Glutamatergic neuron (in vitro differentiated cells): ENCODE measurements around the gene EIF4G2. TPM values are rescaled to one million over a fixed set of nuclear protein-coding genes. Genes with fewer than 3 reads are reported as not detected.

ENCODE experiments used
- DNase-seq: peaks from one replicate; pipeline ENCODE4 v3.0.0; 2022
- H3K27ac Mint-ChIP-seq: one replicate; pipeline ENCODE4 v1.8.0; 2020; ENCODE audit warnings: mild to moderate bottlenecking, mixed read lengths, inconsistent platforms; ENCODE audit not compliant: unreplicated experiment
- H3K27me3 Mint-ChIP-seq: one replicate; pipeline ENCODE4 v1.8.0; 2020; ENCODE audit warnings: mild to moderate bottlenecking, moderate library complexity, mixed read lengths, inconsistent platforms; ENCODE audit not compliant: unreplicated experiment
- H3K36me3 Mint-ChIP-seq: one replicate; pipeline ENCODE4 v1.8.0; 2020; ENCODE audit warnings: mild to moderate bottlenecking, mixed read lengths, inconsistent platforms; ENCODE audit not compliant: unreplicated experiment
- H3K4me1 Mint-ChIP-seq: one replicate; pipeline ENCODE4 v1.8.0; 2020; ENCODE audit warnings: mild to moderate bottlenecking, low read depth, mixed read lengths, inconsistent platforms; ENCODE audit not compliant: unreplicated experiment
- H3K4me3 Mint-ChIP-seq: one replicate; pipeline ENCODE4 v1.8.0; 2020; ENCODE audit warnings: mild to moderate bottlenecking, mixed read lengths, inconsistent platforms; ENCODE audit not compliant: unreplicated experiment
- H3K9me3 Mint-ChIP-seq: one replicate; pipeline ENCODE4 v1.8.0; 2020; ENCODE audit warnings: mild to moderate bottlenecking, moderate library complexity, mixed read lengths, inconsistent platforms; ENCODE audit not compliant: unreplicated experiment
- long read RNA-seq: library from polyadenylated mRNA; unstranded; transcript quantifications from one replicate; pipeline ENCODE4 v2.0.0, GENCODE V29; 2020; ENCODE audit not compliant: unreplicated experiment
- total RNA-seq: library from RNA; stranded (reverse); fragmentation: NEBNext Ultra II Directional; extraction: Animal tissue kit (Norgen Biotek cat#: 25700); gene quantifications from one replicate; pipeline ENCODE4 v1.2.1, GENCODE V29; 2021; ENCODE audit not compliant: unreplicated experiment
- TF ChIP-seq, protein P1 (sequence below): fragments of 200-600 bp; sonication (generic); IDR thresholded peaks from one replicate; pipeline ENCODE4 v1.5.0; 2021; ENCODE audit not compliant: partially characterized antibody, unreplicated experiment

The EIF4G2 gene
- 1,663 TPM for total RNA-seq
- long read RNA-seq, transcript EIF4G2-201 (22 exons, 3,978 nt), result major isoform, 168 of 236 reads
- long read RNA-seq, transcript EIF4G2-202 (21 exons, 3,346 nt), result minor isoform, 5 of 236 reads
- long read RNA-seq, partial matches to known transcripts, result 43 of 236 reads
- long read RNA-seq, other reads (novel, unspliced or antisense), result 19 of 236 reads

DNA sequence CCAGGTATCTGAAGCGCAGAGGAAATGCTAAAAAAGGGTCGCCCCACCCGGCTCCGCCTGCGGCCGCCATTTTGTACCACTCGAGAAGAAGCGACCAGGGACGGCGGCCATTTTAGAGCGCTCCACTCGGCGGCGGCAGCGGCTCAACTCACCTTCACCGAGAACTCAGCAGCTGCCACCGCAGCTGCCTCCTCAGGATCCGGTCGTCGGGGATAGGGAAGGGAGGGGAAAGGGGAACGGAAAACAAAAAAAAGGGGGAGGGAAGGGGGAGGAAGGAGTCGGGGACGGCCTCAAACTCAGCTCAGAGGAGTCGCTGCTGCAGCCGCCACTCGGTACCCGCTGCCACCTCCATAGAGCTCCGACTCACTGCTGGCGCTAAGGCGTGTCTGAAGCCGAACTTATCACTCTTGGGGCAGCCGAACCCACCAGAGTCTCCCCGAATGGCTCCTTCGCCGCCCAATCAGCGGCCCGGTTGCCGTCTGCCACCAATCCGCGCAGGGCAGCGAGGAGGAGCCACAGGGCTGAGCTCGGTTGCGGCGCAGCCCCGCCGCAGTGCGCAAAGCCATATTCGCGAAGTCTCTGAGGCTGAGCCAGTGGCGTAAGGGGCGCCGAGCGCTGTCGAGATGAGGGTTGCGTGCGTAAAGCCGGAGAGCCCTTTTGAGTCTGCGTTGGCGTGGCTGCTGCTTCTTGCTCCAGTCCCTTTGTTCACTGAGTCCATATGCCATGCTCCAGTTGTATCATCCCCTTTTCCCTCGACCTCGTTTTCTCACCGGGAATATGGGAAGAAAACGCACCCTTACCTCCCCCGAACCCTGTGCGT lies at the start of gene EIF4G2:
TSS of gene EIF4G2 (minus strand) at position 374 of the 820 bp plus-strand sequence.
- peak within 1 kb of the TSS; percentile 100 for H3K27ac Mint-ChIP-seq
- H3K36me3 Mint-ChIP-seq, result peaks cover 12% of the 10 kb centered on the region
- TF ChIP-seq, protein P1, sequence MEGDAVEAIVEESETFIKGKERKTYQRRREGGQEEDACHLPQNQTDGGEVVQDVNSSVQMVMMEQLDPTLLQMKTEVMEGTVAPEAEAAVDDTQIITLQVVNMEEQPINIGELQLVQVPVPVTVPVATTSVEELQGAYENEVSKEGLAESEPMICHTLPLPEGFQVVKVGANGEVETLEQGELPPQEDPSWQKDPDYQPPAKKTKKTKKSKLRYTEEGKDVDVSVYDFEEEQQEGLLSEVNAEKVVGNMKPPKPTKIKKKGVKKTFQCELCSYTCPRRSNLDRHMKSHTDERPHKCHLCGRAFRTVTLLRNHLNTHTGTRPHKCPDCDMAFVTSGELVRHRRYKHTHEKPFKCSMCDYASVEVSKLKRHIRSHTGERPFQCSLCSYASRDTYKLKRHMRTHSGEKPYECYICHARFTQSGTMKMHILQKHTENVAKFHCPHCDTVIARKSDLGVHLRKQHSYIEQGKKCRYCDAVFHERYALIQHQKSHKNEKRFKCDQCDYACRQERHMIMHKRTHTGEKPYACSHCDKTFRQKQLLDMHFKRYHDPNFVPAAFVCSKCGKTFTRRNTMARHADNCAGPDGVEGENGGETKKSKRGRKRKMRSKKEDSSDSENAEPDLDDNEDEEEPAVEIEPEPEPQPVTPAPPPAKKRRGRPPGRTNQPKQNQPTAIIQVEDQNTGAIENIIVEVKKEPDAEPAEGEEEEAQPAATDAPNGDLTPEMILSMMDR, result no peak
- H3K4me1 Mint-ChIP-seq, result peaks cover 22% of the 10 kb centered on the region
- peak; percentile 98 for DNase-seq
- H3K4me3 Mint-ChIP-seq, result peak within 1 kb of the TSS; percentile 96
- peaks cover 23% of the 10 kb centered on the region for H3K9me3 Mint-ChIP-seq
- H3K27me3 Mint-ChIP-seq, result peaks cover 15% of the 10 kb centered on the region

DNA sequence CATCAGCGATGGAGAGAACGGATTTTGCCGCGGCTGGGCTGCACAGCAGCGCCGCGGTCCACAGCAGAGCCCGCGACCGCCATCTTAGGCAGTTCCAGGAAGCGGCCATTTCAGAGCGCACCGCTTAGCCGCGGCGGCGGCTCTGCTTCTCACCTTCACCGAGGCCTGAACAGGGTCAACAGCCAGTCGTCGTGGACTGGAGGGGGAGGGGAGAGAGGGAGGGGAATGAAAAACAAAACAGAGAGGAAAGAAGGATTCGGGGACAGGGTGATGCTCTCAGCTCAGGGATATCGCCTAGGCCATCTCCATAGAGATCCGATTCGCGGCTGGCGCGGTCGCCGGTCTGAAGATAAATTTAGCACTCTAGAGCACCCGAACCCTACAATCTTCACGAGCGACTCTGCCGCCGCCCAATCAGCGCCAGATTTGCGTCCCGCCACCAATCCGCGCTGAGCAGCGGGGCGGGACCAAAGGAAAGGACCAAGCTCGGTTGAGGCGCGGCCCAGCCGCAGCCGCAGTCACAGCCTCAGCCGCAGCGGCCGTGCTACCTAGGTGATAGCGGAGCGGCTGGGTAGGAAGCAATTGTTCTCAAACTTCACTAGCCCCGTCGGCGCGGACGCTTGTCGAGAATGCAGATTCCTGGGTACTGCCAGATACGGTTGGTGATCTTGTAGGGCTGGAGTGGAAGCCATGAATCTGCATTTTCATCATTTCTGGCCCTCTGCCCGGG lies 49.1 kb upstream of the EIF4G2 start, which contains the start of gene ZBED5:
TSS of gene ZBED5 (minus strand) at position 345 of the 730 bp plus-strand sequence. CDS start 3,108 bp downstream, outside the sequence.
- H3K4me1 Mint-ChIP-seq, result peaks cover 9% of the 10 kb centered on the region
- TF ChIP-seq, protein P1, result no peak
- DNase-seq, result peak; percentile 95
- H3K9me3 Mint-ChIP-seq, result peaks cover 12% of the 10 kb centered on the region
- H3K27me3 Mint-ChIP-seq, result peaks cover 8% of the 10 kb centered on the region
- peak within 1 kb of the TSS; percentile 100 for H3K27ac Mint-ChIP-seq
- H3K4me3 Mint-ChIP-seq, result peak within 1 kb of the TSS; percentile 99
- H3K36me3 Mint-ChIP-seq, result no peaks in the 10 kb centered on the region

DNA sequence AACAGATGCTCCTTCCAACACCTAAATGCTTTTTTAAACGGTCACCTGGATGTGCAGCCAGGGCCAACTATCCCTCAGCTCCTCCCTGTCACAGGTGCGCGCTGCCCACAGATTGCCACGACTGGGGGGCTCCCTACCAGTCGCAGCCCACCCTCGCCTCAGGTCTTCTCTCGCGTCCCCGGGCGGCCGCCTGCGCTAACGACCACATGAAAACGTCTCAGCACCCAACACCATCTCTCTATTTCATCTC lies 48.7 kb upstream of the EIF4G2 start:
- H3K4me1 Mint-ChIP-seq, result peaks cover 9% of the 10 kb centered on the region
- H3K36me3 Mint-ChIP-seq, result no peaks in the 10 kb centered on the region
- TF ChIP-seq, protein P1, result no peak
- peak overlapping the region; percentile 100 for H3K27ac Mint-ChIP-seq
- peaks cover 8% of the 10 kb centered on the region for H3K27me3 Mint-ChIP-seq
- no peak for DNase-seq
- peak overlapping the region; percentile 99 for H3K4me3 Mint-ChIP-seq
- peaks cover 12% of the 10 kb centered on the region for H3K9me3 Mint-ChIP-seq

DNA sequence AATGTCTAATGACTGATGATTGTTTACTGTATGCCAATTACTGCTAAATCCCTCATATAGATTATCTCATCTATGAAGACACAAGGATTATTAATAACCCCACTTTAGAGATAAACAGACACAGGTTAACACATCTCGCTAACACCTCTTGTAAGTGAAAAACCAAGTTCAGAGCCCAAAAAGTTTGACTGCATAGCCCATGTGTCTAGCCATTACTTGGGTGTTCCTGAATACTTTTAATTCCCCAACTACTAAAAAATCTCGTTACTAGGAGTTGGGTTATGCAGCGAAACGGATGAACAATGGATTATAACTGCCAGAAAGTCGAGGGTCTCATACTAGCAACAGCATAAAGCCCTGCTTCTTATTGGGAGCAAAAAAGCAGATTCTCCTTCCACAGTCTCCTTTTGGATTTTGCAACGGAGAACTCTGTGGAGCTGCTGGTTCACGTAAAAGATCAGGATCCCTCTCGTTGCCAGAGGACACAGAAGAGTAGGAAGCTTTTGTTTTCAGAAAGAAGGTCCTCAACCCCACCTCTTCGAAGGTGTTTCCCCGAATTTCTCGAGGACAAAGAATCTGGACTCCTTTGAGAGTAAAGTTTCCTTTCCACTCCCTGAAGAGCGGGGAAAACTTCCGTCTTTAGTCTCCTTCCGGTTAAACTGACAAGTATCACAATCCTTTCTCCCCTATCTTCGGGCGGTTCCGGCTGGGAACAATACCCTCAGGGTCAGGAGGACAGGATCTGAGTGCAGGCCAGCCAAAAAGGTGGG lies 48.1 kb upstream of the EIF4G2 start:
- Mint-ChIP-seq H3K27ac (peak overlapping the region; percentile 100), H3K9me3 (peaks cover 12% of the 10 kb centered on the region), H3K4me1 (peaks cover 9% of the 10 kb centered on the region), H3K27me3 (peaks cover 8% of the 10 kb centered on the region), H3K4me3 (peak overlapping the region; percentile 99), H3K36me3 (no peaks in the 10 kb centered on the region)
- TF ChIP-seq, protein P1, result no peak
- DNase-seq, result no peak
